GM12874 (cell line): ENCODE data around the gene PBX1.

Experiments
- TF ChIP-seq, protein P1 (sequence below): IDR thresholded peaks from 2 replicates; pipeline ENCODE4 v1.5.1; 2011; ENCODE audit warnings: low read depth, mild to moderate bottlenecking, control low read depth, low read length, moderate library complexity; ENCODE audit not compliant: insufficient read depth

Gene PBX1

DNA sequence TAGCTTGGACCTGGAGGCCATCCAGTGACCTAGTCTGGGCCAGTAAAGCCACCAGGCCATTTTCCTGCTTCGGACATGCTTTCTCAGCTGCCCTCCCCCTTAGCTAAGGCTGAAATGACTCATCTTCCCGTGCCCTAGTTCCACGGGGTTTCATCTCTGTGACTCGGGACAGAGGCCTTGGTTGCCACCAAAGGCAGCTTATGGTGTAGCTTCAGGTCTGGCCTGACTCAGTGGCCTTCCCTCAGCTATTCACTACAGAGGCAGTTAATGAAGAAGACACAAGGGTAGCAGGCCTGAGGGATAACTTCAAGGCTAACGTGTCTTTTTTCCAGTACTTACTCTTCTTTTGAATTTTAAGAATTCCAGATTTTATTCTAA lies 82.4 kb downstream of the PBX1 start:
- TF ChIP-seq, protein P1, sequence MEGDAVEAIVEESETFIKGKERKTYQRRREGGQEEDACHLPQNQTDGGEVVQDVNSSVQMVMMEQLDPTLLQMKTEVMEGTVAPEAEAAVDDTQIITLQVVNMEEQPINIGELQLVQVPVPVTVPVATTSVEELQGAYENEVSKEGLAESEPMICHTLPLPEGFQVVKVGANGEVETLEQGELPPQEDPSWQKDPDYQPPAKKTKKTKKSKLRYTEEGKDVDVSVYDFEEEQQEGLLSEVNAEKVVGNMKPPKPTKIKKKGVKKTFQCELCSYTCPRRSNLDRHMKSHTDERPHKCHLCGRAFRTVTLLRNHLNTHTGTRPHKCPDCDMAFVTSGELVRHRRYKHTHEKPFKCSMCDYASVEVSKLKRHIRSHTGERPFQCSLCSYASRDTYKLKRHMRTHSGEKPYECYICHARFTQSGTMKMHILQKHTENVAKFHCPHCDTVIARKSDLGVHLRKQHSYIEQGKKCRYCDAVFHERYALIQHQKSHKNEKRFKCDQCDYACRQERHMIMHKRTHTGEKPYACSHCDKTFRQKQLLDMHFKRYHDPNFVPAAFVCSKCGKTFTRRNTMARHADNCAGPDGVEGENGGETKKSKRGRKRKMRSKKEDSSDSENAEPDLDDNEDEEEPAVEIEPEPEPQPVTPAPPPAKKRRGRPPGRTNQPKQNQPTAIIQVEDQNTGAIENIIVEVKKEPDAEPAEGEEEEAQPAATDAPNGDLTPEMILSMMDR: no peak

DNA sequence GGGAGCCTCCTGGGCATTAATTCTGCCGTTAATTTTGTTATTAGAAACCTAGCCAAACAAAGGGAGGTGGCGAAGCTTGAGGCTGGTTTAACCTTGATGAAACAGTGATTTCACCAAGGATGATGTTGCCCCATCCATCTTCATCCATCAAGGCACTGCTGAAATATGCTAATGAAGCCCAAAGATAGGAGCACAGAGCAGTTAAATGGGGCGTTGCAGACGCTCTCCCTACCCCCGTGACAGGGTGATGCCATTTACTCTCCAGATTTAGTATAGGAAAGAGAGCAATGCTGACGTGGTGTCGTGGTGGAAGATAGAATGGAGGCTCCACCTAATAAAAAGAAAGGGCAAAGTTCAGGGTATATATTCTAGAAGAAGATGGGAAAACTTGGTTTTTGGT lies 84.0 kb downstream of the PBX1 start:
- TF ChIP-seq, protein P1: no peak

DNA sequence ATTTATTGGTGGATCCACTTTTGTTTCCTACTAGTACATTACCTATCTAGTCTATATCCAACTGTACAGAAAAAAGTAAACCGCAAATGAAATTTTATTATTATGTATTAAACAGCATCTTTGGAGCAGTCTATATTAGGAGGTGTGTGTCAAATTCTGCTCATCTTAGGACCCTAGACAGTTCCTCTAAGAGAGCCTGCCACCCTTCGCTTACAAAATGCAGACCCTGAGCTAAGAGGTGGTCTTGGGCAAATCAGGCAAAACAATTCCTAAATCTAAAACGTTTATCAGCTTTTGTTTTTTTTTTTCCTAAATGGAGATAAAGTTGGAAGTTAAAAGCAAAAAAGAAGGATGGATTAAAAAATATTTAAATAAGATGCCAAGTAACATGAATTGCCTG lies 85.3 kb downstream of the PBX1 start:
- TF ChIP-seq, protein P1: no peak

DNA sequence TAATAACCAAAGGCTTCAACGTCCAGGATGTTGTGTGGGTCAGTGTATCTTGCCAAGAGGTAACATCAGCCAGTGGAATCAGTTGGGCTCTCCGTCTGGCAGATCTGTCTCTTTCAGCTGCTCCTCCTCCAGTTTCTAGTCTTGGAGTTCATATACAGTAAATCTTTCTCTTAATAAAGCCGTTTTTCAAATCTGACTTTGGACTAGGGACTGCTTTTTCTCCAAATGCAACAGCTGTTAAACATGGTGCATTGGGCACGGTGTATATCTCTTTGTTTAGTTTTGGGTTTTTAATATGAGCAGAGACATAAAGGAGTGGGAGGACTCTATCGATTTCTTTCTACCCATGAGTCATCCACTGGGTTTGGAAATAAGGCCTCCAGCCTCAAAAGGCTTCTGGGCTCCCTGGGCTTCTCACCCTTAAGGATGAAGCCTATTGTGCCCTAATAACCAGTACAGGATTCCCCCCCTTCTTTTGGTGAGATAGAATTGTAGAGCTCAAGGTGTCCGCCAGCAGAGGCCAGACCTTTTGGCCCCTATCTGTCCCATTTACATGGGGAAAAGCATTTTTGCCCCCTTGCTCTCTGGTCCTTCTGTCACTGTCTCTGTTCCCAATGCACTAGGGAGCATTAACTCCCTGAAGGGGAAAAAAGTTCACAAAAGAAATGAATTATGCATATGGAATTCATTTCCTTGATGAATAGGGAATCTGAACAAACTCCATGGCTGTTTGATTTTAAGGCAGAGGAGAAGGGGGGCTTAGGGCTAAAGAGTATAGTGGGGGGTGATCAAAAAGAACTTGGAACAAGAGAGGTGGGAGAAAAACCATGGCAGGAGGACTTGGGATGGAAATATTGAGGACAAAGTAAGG lies 86.0 kb downstream of the PBX1 start:
- TF ChIP-seq, protein P1: no peak

DNA sequence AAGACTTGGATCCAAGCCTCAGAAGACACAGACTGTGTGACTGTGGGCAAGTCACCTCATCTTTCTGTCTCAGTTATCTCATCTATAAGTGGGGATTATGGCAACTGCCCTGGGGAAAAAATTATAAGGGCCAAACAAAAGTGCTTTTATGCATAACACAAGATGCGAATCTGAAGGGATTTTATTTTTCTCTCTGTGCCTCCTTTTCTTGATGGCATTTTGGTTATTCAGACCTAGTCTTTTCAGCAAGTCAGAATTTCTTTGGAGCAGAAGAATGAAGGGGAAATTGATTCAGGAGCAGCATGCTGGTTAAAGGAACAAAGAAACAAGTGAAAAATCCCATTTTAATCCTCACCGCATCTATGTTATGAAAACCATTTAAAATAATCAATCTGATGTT lies 86.9 kb downstream of the PBX1 start:
- TF ChIP-seq, protein P1: no peak

DNA sequence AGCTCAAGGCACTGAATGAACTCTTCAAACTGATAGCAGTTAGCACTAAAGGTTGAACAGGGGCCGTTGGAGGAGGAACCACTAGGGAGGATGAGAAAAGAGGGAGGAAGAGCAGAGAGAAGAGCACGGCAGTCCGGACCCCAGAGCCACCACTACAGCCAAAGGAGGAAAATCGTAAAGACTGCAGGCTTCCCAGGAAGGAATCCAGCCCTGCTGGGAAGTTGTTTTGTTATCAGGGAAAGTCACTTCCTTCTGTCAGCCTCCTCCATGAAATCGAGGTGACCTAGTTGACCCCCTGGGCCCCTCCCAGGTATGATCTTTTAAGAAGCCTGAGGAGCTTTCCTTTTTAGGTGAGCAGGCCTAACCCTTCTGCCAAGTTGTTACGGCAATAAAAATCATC lies 88.2 kb downstream of the PBX1 start:
- TF ChIP-seq, protein P1: no peak

DNA sequence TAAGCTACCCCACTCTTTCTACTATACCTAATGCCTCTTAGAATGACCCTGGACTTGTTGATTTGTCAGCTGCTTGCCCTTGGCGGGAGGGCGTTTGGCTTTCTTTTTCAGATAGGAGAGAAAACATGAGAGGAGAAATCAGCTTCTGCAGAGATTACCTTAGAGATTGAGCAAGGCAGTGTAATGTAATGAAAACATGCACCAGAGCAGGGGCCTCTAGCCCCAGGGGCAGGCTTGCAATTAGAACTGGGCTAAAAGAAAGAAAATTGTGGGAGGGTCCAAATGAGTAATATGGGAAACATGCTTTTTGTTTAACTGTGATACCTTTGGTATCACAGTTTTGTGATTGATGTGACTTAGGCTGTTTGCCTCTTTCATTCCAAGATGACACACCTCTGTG lies 89.7 kb downstream of the PBX1 start:
- TF ChIP-seq, protein P1: no peak
